ENCODE measurements around the gene PCYT2. TPM values are rescaled to one million over a fixed set of nuclear protein-coding genes. Genes with fewer than 3 reads are reported as not detected.

Gene PCYT2
- total RNA-seq: 25.5 and 40.9 TPM in 2 replicates

DNA sequence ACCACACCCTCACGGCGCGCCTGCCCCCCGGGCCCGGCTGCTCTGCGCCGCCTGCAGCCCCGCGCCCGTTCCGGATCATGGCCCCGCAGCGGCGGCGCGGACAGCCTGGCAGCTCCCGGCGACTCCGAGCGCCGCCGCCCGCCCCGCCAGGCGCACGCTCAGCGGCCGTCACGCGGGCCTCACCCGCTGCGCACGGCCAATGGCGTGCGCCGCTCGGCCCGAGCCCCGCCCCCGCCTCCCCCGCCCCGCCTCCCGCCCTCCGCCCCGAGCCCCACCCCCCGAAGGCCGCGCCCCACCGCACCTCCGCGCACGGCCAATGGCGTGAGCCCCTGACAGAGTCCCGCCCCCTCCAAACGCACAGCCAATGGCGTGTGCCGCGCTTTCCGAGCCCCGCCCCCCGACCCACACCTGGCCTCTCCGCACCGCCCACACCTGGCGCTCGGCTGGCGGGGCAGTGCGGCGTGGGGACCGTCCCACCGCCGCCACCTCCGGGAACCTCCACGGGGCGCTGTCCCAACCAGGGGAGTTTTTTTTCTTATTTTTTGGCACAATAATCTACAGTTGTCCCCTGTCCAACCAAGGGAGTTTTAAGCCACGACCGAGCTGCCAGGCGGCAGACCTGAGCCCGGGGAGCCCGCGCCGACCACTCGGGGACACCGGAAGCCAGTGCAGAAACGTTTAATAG is at the start of gene PCYT2:
Gene PCYT2, minus strand, starts transcription at position 123 of the 685 bp plus-strand sequence. Its CDS starts 44 bp downstream, at position 79.

DNA sequence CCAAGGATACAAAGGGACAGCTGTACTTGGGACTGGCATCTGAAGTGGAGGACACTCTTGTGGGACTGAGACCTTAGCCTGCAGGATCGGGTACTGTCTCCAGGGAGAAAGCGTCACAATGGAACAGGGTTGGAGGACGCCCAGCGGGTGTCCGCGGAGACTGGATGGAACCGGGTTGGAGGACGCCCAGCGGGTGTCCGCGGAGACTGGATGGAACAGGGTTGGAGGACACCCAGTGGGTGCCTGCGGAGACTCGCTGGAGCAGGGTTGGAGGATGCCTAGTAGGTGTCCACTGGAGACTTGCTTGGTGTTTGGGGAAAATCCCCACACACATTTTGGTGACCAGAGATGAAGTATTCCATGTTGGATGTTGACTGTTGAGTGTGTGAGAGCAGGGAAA is 36.0 kb upstream of the PCYT2 start, which contains the start of gene MYADML2:
Gene MYADML2, minus strand, starts transcription at position 45 of the 400 bp plus-strand sequence. CDS start 5,492 bp downstream, outside the sequence.

DNA sequence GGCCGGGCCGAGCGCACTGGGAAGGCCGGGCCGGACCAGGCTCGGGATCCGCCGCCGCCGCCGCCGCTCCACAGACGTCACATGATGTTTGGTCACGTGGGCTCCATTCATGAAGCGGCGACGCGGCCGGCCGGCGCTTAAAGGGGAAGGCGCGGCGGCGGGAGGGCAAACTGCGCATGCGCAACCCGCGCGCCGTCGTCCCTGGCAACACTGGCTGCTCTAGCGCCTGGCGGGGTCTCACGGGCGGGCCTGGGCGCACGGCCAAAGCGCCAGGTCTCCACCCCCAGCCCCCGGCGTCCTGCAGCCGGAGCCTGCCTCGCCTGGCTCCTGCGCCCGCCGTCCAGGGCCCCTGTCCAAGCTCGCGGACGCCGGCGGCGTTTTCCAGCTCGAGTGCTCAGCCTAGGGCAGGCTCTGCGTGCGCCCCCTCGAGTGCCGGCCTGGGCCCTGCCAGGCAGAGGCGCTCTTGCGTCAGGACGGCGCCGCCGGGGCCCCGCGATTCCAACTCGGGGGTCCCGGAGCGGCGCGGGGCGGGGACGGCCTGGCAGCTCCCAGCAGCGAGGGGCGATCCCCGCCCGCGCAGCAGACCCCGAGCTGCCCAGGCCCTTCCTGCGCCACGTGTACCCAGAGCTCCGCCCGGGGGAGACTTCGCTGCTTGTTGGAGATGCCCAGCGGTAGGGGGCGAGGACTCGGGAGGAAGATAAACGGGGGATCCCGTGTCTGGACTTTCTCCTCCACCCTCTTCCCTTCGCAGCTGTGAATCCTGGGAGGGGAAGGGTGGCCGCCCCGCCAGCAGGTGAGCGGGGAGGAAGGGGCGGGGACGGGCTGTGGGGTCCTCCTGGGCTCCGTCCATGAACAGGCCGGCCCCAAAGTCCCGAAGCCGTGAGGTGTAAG is 16.7 kb upstream of the PCYT2 start, which contains the start of gene MAFG:
Gene MAFG, minus strand, starts transcription at position 83 of the 891 bp plus-strand sequence. CDS start 4,550 bp downstream, outside the sequence.

DNA sequence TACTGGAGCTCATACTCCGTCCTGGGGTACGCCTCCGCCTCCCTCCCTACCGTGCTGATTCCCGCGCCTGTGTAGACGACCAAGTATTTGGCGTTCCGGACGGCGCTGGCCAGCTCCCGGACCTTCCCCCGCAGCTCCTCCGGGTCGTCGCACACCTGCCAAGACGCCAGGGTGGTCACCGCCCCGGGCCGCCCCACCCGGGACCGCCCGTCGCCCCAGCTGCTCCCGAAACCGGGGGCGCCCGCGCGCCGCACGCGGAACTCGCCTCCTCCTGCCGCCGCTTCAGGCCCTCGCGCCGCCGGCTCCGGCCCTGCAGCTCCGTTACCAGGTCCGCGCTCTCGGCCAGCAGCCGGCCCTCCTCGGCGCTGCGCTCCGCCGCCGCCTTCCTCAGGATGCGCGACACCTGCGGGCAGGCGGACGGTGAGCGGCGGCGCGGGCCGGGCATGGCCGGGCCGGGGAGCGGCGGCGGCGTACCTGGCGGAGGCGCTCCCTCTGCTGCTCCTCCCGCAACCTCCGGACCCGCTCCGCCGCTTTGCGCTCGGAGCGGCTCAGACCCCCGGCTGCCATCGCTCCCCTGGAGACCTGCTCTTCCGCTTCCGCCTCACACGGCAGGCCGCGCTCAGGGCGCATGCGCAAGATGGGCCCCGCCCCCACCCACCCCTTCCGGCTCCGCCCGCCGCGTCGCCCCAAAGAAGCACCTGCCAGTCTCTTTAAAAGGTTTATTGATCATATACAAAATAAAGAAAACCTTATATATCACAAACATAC is 6.5 kb upstream of the PCYT2 start, which contains the start of gene SIRT7:
Gene SIRT7, minus strand, starts transcription at position 612 of the 768 bp plus-strand sequence. Its CDS starts 45 bp downstream, at position 567.

DNA sequence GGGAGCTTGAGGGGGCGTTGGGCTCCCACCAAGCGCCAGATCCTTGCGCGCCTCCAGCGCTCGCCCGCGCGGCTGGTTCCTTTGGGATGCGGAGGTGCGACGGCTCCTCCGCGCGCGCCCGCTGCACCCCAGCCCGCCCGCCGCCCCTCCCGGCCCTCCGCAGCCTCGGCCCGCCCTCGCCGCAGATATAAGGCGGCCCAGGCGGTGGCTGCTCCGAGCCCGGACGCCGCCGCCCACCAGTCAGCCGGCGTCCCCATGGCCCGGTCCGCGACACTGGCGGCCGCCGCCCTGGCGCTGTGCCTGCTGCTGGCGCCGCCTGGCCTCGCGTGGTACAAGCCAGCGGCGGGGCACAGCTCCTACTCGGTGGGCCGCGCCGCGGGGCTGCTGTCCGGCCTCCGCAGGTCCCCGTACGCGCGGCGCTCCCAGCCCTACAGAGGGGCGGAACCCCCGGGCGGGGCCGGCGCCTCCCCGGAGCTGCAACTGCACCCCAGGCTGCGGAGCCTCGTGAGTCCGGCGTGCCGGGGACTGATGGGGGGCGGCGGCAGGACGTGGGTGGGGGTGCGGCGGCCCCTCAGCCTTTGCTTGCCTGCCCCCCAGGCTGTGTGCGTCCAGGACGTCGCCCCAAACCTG is 9.1 kb downstream of the PCYT2 start, which contains the start of gene NPB:
Gene NPB, plus strand, starts transcription at position 216 of the 630 bp plus-strand sequence. Its CDS starts 40 bp downstream, at position 256.

DNA sequence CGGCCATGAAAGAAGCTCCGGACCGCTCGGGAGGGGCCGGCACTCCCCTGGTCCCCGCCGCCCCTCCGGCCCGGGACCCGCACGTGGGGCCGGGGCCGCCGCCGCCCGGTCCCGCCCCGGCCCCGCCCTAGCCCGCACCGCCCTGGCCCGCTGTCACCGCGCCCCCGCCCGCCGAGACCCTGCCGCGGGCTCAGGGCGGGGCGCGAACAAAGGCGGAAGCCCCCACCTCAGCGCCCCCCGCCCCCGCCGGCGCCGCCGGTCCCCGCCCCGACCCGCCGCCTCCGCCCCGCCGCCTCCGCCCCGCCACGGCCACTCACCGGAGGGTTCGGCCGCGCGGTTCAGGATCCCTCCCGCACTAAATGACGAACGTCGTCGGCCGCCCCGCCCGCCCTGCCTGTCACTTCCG is 40.2 kb downstream of the PCYT2 start, which contains the start of gene ARHGDIA:
Gene ARHGDIA, minus strand, starts transcription at position 357 of the 406 bp plus-strand sequence. CDS start 1,407 bp downstream, outside the sequence.

DNA sequence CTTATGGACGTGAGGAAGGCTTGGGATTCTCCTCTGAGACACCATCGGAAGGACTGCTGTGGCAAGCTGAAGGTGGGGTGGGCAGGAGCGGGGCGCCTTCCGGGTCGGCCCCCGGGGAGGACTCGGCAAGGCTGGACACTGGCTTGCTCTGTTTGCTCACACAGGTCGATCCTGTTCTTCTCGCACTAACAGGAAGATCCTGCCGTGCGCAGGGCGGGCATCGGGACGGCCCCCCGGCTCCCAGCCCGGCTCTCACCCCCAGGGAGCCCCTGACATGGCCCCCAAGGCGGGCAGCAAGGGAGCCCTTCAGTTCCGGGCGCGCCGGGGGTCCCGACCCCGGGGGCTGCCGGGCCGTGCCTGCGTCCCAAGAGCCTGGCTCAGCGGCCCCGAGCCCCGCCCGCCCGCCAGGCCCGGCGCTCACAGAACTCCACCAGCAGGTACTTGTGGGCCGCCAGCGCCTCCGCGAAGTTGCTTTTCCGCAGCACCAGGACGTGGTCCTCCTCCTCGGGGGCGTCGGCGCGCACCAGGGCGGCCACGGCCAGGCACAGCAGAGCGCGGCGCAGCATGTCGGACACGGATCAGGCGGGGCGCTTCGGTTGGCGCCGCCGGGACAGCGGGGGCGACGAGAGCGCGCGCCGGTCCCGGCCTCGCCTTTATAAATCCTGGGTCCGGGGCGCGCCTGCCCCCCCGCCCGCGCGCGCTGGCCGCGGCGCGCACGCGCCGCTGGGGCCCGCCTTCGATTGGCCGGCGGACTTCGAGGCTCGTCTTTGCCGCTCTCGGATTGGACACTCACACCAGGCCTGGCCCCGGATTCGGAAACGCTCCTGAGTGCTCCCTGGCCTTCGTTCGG is 51.1 kb downstream of the PCYT2 start, which contains the start of gene P4HB:
Gene P4HB, minus strand, starts transcription at position 630 of the 850 bp plus-strand sequence. Its CDS starts 64 bp downstream, at position 566.

Other genes with a start within 250 kb of the PCYT2 start
- 33.4 and 34.4 TPM in 2 replicates for gene OXLD1, start 244.8 kb downstream of the PCYT2 start, total RNA-seq
- gene CCDC137, start 244.7 kb downstream of the PCYT2 start, total RNA-seq: 6.7 and 7.5 TPM in 2 replicates
- 23.2 and 26.5 TPM in 2 replicates for gene ARL16, start 227.6 kb downstream of the PCYT2 start, total RNA-seq
- gene HGS, start 227.4 kb downstream of the PCYT2 start, total RNA-seq: 62.0 and 64.1 TPM in 2 replicates
- gene MRPL12, start 208.0 kb downstream of the PCYT2 start, total RNA-seq: 52.2 and 52.5 TPM in 2 replicates
- gene SLC25A10, start 199.1 kb downstream of the PCYT2 start, total RNA-seq: 4.2 and 5.9 TPM in 2 replicates
- not detected in 2 replicates for gene GCGR, start 107.2 kb downstream of the PCYT2 start, total RNA-seq
- gene MCRIP1, start 78.1 kb downstream of the PCYT2 start, total RNA-seq: 82.7 and 89.0 TPM in 2 replicates
- gene PPP1R27, start 76.3 kb downstream of the PCYT2 start, total RNA-seq: not detected in 2 replicates
- gene P4HB, start 50.9 kb downstream of the PCYT2 start, total RNA-seq: 2,196 and 3,205 TPM in 2 replicates
- gene ARHGDIA, start 40.1 kb downstream of the PCYT2 start, total RNA-seq: 156 and 187 TPM in 2 replicates
- gene ALYREF, start 19.8 kb downstream of the PCYT2 start, total RNA-seq: 50.2 and 68.7 TPM in 2 replicates
- 130 and 178 TPM in 2 replicates for gene ANAPC11, start 19.7 kb downstream of the PCYT2 start, total RNA-seq
- 0.62 and 1.8 TPM in 2 replicates for gene NPB, start 9.2 kb downstream of the PCYT2 start, total RNA-seq
- gene SIRT7, start 6.8 kb upstream of the PCYT2 start, total RNA-seq: 7.7 and 8.5 TPM in 2 replicates
- 15.5 and 17.4 TPM in 2 replicates for gene MAFG, start 16.3 kb upstream of the PCYT2 start, total RNA-seq
- 64.2 and 76.1 TPM in 2 replicates for gene PYCR1, start 25.9 kb upstream of the PCYT2 start, total RNA-seq
- not detected in 2 replicates for gene MYADML2, start 35.8 kb upstream of the PCYT2 start, total RNA-seq
- gene NOTUM, start 49.8 kb upstream of the PCYT2 start, total RNA-seq: 0.68 TPM in 1 of 2 replicates, not detected in the other
- gene ASPSCR1, start 66.2 kb upstream of the PCYT2 start, total RNA-seq: 13.0 and 17.5 TPM in 2 replicates
- gene CENPX, start 111.5 kb upstream of the PCYT2 start, total RNA-seq: 36.2 and 42.7 TPM in 2 replicates
- 11.6 and 13.3 TPM in 2 replicates for gene LRRC45, start 111.9 kb upstream of the PCYT2 start, total RNA-seq
- 16.2 and 19.9 TPM in 2 replicates for gene RAC3, start 120.3 kb upstream of the PCYT2 start, total RNA-seq
- gene DCXR, start 126.3 kb upstream of the PCYT2 start, total RNA-seq: 70.6 and 80.2 TPM in 2 replicates
- gene RFNG, start 140.4 kb upstream of the PCYT2 start, total RNA-seq: 31.4 and 39.7 TPM in 2 replicates
- gene GPS1, start 140.5 kb upstream of the PCYT2 start, total RNA-seq: 72.1 and 78.6 TPM in 2 replicates
- gene DUS1L, start 154.4 kb upstream of the PCYT2 start, total RNA-seq: 40.1 and 50.9 TPM in 2 replicates
- gene FASN, start 186.8 kb upstream of the PCYT2 start, total RNA-seq: 100 and 104 TPM in 2 replicates